ENCODE data around the gene CASP3. TPM values are rescaled to one million over a fixed set of nuclear protein-coding genes. Genes with fewer than 3 reads are reported as not detected.

Gene CASP3
- total RNA-seq, 1 experiment from 2014 or later, result 107 TPM

GRCh38 chr4:184641451-184641850 lies 7.8 kb downstream of the CASP3 start:
- H3T11ph ChIP-seq (ENCODE audit: low read length), result no peak overlapping the region
- no peak overlapping the region for H2BK120ac ChIP-seq (ENCODE audit: low read depth, low read length, poor library complexity, severe bottlenecking)
- H3K23ac ChIP-seq (ENCODE audit: insufficient read length, low read depth, low read length), result no peak overlapping the region
- no peaks in the 10 kb centered on the region for H3K27me3 ChIP-seq (ENCODE audit: insufficient read depth, low read length)
- DNase-seq, result no peak
- no peak overlapping the region for H3K14ac ChIP-seq (ENCODE audit: insufficient read depth, low read length)
- no peak overlapping the region for H4K8ac ChIP-seq (replicated peaks; ENCODE audit: insufficient read length, low read depth, low read length)
- no peaks in the 10 kb centered on the region for H3K9me3 ChIP-seq (ENCODE audit: control insufficient read depth, low read depth, low read length)
- H3K4ac ChIP-seq (ENCODE audit: low read depth, low read length), result no peak overlapping the region
- no peak overlapping the region for H3K18ac ChIP-seq (ENCODE audit: insufficient read length, low read depth, low read length)
- no peak for TF ChIP-seq CTCF (conservative IDR thresholded peaks at IDR 0.05)
- H2AFZ ChIP-seq (ENCODE audit: low read length), result no peak overlapping the region
- H3K79me2 ChIP-seq (ENCODE audit: insufficient read depth, low read length), result peaks cover 39% of the 10 kb centered on the region; the same call in 1 of the 2 replicates
- H3K27ac ChIP-seq (ENCODE audit: insufficient read length, low read depth, low read length), result no peak overlapping the region
- no peaks in the 10 kb centered on the region for H4K20me1 ChIP-seq (ENCODE audit: control insufficient read depth, insufficient read depth, insufficient read length)
- H3K9ac ChIP-seq (ENCODE audit: extremely low read depth, insufficient read length, low read length), result no peak overlapping the region
- Mint-ChIP-seq H3K4me3 (no peak overlapping the region), H3K4me1 (peaks cover 41 to 56% of the 10 kb centered on the region in 2 experiments), H3K36me3 (ENCODE audit: insufficient read depth in 1 of 3, low read depth in 3 of 3) (peaks cover 22 to 51% (median 46%) of the 10 kb centered on the region in 3 experiments), H3K27me3 (ENCODE audit: low read depth) (no peaks in the 10 kb centered on the region), H3K9me3 (no peaks in the 10 kb centered on the region), H3K27ac (peak overlapping the region in 1 of 3 experiments; percentile 26; a peak in 2 of 7 replicates)
- no peak overlapping the region for H4K91ac ChIP-seq (ENCODE audit: insufficient read length, low read depth, low read length)
- no peaks in the 10 kb centered on the region for H3K79me1 ChIP-seq (ENCODE audit: insufficient read depth, low read depth, low read length, poor library complexity, severe bottlenecking)
- WGBS (ENCODE audit: extremely low coverage, insufficient read length, low lambda C conversion rate), result no CpG with 5 or more reads among the region's 5 CpGs
- H3K4me2 ChIP-seq (ENCODE audit: insufficient read depth, insufficient read length, low read length), result no peak overlapping the region
- H2BK15ac ChIP-seq (ENCODE audit: low read depth, low read length), result no peak overlapping the region
- H2BK20ac ChIP-seq (ENCODE audit: low read depth, low read length, poor library complexity, severe bottlenecking), result no peak overlapping the region
- no peak overlapping the region for H3K56ac ChIP-seq (ENCODE audit: insufficient read length, low read depth, low read length)
- no peak overlapping the region for H4K5ac ChIP-seq (ENCODE audit: insufficient read length, low read depth, low read length)
- H2BK5ac ChIP-seq (ENCODE audit: insufficient read length, low read length), result no peak overlapping the region
- no peaks in the 10 kb centered on the region for H3K23me2 ChIP-seq (ENCODE audit: insufficient read length, low read depth, low read length, poor library complexity, severe bottlenecking)
- peaks cover 6% of the 10 kb centered on the region for H3K4me1 ChIP-seq (ENCODE audit: insufficient read depth, low read length)
- H2AK5ac ChIP-seq (ENCODE audit: insufficient read length, low read length), result no peak overlapping the region
- no peak overlapping the region for H2BK12ac ChIP-seq (ENCODE audit: insufficient read length, low read depth, low read length)

All from H9 (cell line).